HL-60/S4 treated with retinoic acid at 250 ng/mL for 4 days and 3 days (cell line): ENCODE measurements around the gene CEP55.
"Not testable (repeated sequence)": the region's sequence is repeated elsewhere in the genome, so short reads cannot be mapped to it uniquely, and the experiment has no call there.

ENCODE experiments used
- in situ Hi-C: fragments of 300-500 bp; cut with MboI; formaldehyde crosslinking; loops from 2 replicates; pipeline ENCODE4 v1.7.0; 2022; ENCODE audit warnings: low sequenced_read_pairs

Gene CEP55

GRCh38 chr10:93496322-93497041 is at the start of gene CEP55:
Gene CEP55 (plus strand): TSS chr10:93496612. CDS start chr10:93500052, 3,440 bp downstream.
- in situ Hi-C loops: no loop called here

GRCh38 chr10:93447019-93447418 is 49.4 kb upstream of the CEP55 start:
- in situ Hi-C loops: no loop called here

- in situ Hi-C loops: no loop called here
Observed at GRCh38 chr10:93447970-93448369, 48.4 kb upstream of the CEP55 start.

- in situ Hi-C loops: no loop called here
Observed at GRCh38 chr10:93451244-93451947, 45.0 kb upstream of the CEP55 start.

GRCh38 chr10:93452143-93452542 is 44.3 kb upstream of the CEP55 start:
- in situ Hi-C loops: no loop called here

DNA sequence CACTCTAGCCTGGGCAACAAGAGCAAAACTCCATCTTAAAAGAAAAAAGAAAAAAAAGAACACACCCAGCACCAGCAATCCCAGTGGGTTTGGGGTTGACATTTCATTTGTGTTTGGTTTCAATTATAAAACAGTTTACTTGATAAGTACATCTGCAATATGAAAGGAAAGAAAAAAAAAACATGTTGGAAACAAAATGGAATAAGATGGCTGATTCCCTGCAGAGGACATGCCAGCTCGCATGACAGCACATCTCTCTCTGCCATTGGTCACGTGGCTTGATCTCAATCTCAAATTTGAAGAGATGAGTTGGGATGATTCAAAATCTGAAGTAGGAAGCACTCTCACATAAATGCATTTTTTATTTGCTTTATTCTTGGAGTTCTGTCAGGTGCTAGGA is 42.3 kb upstream of the CEP55 start:
- in situ Hi-C loops: no loop called here

DNA sequence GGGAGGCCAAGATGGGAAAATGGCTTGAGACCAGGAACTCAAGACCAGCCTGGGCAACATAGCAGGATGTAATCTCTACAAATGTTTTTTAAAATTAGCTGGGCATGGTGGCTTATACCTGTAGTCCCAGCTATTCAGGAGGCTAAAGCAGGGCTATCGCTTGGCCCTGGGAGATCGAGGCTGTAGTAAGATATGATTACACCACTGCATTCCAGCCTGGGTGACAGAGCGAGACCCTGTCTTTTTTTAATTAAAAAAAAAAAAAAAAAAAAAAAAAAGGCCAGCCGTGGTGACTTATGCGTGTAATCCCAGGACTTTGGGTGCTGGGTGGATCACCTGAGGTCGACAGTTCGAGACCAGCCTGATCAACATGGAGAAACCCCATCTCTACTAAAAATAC is 41.7 kb upstream of the CEP55 start:
- in situ Hi-C loops: no loop called here

DNA sequence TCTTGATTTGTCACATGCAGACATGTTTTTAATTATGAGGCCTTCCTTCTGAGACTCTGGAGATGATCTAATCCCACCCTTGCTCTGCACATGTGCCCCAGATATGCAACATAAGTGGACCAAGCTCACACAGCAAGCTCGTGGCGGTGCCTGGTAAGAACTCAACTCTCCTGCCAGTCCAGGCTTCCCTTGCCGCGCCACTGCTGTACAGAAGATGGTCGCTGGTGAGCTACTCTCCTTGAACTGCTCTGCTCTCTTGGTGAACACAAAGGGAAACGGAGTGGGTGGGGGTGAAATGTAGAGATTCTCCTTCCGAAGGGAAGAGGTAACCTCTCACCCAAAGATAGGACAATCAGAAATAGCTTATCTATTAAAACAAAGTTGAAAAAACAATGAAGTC is 39.9 kb upstream of the CEP55 start:
- in situ Hi-C loops: no loop called here

GRCh38 chr10:93457511-93457910 is 38.9 kb upstream of the CEP55 start:
- in situ Hi-C loops: no loop called here

- in situ Hi-C loops: no loop called here
Observed at GRCh38 chr10:93458821-93459257, 37.6 kb upstream of the CEP55 start.

GRCh38 chr10:93459466-93459865 is 36.9 kb upstream of the CEP55 start:
- in situ Hi-C loops: no loop called here

GRCh38 chr10:93461109-93461806 is 35.2 kb upstream of the CEP55 start:
- in situ Hi-C loops: no loop called here

- in situ Hi-C loops: no loop called here
Observed at GRCh38 chr10:93461807-93462178, 34.6 kb upstream of the CEP55 start.

DNA sequence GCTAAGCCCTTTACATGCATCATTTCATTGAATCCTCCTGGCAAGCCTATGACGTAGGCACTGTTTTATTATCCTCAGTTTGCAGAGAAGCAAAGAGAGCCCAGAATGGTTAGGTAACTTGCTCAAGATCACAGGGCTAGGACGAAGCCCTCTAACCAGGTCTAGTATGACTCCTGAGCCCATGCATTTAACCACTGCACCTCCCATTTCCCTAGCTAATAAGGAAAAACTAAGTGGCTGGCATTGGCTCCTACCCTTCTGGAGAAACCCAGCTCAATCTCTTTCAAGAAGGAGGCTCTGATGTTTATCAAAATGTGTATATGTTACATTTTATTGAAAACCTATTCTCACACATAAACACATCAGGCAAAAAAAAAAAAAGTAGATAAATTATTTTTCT is 34.0 kb upstream of the CEP55 start:
- in situ Hi-C loops: no loop called here

DNA sequence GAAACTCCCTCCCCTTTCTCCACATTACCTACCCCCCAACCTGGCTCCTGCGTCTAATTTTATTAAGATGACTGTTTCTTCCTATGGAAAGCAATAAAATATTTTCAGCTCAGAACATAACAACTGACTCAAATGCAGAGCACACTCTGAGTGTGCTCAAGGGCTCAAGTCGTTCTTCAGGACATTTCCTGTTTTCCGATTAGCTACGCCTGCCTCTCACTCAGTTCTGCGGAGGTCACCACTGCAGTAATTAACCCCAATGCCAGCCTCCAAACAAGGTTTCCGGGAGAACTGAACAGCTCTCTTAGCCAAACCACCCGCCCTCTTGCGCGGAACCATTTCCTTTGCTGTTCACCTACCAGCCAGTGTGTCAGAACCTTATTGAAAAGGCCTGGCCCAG is 33.5 kb upstream of the CEP55 start:
- in situ Hi-C loops: no loop called here

DNA sequence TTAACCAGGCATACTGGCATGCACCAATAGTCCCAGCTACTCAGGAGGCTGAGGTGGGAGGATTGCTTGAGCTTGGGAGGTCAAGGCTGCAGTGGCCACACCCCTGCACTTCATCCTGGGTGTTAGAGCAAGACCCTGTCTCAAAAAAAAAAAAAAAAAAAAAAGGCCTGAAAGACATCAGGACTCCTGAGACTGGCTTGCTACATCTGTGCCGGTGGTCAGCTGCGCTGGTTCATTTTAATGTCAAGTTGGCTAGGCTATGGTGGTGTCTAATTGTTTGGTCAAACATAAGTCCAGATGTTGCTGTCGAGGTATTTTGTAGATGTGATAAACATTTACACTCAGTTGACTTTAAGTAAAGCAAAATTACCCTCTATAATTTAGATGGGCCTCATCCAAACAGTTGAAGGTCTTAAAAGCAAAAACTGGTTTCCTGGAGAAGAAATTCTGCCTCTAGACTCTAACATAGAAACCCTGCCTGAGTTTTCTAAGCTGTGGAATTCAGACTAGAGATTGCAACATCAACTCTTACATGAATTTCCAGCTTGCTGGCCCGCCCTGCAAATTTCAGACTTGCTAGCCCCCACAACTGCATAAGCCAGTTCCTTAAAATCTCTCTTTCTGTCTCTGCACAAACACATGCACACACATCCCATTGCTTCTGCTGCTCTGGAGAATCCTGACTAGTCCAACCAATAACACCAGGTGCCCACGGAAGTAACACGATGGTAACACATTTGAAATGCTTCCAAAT is 32.5 kb upstream of the CEP55 start:
- in situ Hi-C loops: no loop called here

DNA sequence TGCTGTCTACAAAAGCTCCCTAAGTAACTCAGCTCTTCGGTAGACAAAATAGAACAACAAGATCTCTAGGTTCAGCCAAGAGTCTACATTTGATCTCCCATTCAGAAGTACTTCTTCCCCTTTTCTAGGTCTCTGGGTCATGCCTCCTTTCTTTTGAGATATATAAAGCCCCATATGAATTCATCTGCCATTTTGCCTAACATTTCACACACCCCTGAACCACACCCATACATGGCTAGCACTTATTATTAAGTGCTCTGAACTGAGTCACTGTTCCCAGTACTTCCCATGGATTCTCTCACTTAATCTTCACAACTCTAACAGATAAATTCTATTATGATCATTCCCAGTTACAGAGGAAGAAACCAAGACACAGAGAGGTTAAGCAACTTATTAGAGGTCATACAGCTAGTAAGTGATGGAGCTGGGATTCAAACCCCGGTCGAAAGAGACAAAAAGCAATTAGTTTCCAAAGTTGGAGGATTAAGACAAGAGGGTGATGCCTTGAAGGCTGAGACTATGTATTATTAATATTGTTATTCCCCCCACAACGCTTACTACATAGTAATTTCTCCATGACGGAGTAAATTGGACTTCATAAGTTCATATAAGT is 31.5 kb upstream of the CEP55 start:
- in situ Hi-C loops: no loop called here

DNA sequence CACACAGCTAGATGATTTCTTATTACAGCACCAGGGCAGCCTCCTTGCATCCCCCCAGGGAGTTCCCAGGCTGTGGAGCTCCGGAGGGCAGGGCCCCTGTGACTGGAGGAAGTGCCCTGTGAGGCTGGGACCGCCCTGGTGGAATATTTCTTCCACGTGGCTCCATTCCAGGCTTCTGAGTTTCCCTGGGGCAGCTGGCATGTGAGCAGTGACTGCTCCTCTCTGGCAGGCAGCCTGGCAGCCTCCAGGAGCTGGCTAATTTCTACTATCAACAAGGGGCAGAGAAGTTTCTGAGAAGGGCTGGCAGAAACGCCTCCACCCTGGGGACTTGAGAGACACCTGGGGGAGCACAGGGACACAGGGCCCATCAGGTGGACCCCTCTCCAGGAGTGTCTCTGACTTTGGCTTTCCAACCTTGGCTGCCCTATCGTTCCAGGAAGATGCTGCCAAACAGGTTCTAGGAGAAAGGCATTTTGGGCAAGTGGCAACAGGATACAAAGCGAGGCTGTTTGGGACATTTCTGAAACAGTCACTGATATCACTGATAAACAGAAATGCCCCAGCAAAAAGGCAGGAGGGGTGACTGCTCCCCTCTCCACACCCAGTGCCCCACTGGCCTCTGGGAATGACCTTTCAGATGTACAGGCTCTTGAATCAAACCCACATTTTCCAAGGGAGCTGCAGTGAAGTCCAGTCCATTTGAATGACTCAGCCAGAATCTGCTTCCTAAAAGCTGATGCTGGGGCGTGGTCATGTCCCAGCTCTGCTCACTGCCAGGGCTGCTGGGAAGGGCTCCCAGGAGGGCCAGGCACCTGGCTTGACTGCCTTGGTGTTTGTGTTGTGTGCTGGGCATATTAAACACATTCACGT is 30.4 kb upstream of the CEP55 start:
- in situ Hi-C loops: no loop called here

- in situ Hi-C loops: not testable (repeated sequence)
Observed at GRCh38 chr10:93467635-93468034, 28.8 kb upstream of the CEP55 start.
